ENCODE data around the gene SIRT1. TPM values are rescaled to one million over a fixed set of nuclear protein-coding genes. Genes with fewer than 3 reads are reported as not detected.
"Not testable (repeated sequence)": the region's sequence is repeated elsewhere in the genome, so short reads cannot be mapped to it uniquely, and the experiment has no call there.

Gene SIRT1
- total RNA-seq, 1 donor from 2014 or later: 25.4 TPM

- no peak for DNase-seq (ENCODE audit: low spot score)
Measured at GRCh38 chr10:67875340-67876238, 8.9 kb upstream of the SIRT1 start.

DNA sequence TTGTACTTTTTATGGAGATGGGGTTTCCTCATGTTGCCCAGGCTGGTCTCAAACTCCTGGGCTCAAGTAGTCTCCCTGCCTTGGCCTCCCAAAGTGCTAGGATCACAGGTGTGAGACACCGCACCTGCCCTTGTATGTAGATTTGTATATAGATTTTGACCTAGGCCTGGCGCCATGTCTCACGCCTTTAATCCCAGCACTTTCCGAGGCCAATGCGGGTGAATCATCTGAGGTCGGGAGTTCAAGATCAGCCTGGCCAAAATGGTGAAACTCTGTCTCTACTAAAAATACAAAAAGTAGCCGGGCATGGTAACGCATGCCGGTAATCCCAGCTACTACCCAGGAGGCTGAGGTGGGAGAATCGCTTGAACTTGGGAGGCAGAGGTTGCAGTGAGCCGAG, 7.0 kb upstream of the SIRT1 start:
- not testable (repeated sequence) for DNase-seq (ENCODE audit: low spot score)

DNA sequence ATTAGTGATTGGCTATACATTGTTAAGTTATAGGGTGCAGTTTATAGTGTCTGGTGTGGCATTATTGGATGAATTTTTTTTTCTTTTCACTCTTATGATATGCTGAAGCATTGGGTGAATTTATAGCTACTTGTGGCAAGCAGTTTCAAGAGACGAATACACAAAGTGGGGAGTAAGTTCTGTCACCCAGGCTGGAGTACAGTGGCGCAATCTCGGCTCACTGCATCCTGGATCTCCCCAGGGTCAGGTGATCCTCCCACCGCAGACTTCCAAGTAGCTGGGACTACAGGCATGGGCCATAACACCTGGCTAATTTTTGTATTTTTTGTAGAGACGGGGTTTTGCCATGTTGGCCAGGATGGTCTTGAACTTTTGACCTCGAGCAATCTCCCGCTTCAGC, 6.3 kb upstream of the SIRT1 start:
- no peak for DNase-seq (ENCODE audit: low spot score)

DNA sequence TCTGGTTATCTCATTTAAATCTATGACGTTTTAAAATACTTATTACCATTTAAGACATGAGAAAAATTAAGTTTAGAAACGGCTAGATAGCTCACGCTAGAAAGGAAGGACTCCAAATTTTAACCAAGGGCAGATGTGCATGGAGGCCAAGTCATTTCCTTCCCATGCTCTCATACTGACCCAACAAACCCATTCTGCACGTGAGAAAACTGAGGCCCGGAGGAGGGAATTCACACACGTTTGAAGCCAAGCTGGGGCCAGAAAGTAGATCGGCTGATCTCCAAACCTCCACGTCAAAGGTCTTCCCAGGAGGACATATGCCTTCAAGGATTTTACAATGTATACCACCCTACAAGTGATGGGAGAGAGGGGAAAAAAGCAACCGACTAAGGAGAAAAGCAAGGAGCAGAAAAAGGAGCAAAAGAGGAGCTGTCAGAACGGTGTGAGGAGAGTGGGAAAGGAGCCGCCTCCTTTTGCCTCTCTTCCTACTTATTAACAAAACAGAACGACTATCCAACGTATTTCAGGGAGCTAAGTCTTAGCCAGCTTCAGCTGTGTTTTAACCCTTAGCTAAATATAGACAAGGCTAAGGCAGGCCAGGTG, 645 bp upstream of the SIRT1 start:
- no peak for DNase-seq (ENCODE audit: low spot score)

DNA sequence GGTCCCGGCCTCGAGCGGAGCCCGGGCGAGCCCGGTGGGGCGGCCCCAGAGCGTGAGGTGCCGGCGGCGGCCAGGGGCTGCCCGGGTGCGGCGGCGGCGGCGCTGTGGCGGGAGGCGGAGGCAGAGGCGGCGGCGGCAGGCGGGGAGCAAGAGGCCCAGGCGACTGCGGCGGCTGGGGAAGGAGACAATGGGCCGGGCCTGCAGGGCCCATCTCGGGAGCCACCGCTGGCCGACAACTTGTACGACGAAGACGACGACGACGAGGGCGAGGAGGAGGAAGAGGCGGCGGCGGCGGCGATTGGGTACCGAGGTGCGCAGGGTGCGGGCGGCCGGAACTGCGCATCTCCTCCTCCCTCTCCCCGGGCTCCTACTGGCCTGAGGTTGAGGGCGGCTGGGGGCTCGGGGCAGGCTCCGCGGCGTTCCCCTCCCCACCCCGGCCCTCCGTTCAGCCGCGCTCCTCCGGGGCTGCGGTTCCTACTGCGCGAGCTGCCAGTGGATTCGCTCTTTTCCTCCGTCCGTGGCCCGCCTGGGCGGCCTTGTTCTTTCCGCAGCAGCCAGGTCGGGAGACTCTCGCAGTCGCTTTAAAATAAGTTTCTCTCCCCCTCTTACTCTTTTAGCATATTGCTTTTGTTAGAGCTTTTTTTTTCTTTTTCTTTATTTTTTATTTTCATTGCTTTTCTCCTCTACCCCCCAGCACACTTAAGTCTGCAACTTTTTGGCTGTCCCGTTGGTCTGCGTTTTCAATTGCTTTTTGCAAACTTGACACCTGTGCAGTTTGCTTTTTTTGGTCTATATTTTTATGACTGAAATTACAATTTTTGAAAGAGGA, 600 bp downstream of the SIRT1 start:
- DNase-seq (ENCODE audit: low spot score): peak; percentile 93

DNA sequence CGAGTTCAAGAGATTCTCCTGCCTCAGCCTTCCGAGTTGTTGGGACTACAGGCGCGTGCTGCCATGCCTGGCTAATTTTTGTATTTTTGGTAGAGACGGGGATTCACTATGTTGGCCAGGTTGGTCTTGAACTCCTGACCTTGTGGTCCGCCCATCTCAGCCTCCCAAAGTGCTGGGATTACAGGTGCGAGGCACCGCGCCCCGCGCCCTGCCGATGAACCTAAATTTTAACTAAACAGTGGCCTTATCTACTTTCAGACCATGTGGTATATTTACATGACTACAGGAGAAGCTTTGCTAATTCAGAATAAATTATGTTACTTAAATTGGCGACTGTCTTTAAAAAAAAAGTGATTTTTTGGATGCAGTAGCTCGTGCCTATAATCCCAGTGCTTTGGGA, 9.2 kb downstream of the SIRT1 start:
- no peak for DNase-seq (ENCODE audit: low spot score)

DNA sequence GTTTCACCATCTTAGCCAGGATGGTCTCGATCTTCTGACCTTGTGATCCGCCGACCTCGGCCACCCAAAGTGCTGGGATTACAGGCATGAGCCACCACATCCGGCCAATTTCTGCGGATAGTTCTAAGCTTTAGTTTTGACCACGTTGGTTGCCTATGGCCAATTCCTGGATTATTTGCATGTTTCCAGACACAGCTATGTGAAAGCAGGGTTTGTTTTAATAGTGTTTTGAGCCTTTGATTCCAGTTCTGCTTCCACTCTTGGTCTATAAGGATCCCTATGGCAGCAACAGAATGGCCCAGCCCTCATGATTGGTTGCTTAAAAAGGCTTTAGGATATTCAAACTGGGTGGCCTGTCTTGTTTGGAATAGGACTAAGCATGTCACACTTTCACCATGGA, 19.1 kb downstream of the SIRT1 start:
- no peak for DNase-seq (ENCODE audit: low spot score)

DNA sequence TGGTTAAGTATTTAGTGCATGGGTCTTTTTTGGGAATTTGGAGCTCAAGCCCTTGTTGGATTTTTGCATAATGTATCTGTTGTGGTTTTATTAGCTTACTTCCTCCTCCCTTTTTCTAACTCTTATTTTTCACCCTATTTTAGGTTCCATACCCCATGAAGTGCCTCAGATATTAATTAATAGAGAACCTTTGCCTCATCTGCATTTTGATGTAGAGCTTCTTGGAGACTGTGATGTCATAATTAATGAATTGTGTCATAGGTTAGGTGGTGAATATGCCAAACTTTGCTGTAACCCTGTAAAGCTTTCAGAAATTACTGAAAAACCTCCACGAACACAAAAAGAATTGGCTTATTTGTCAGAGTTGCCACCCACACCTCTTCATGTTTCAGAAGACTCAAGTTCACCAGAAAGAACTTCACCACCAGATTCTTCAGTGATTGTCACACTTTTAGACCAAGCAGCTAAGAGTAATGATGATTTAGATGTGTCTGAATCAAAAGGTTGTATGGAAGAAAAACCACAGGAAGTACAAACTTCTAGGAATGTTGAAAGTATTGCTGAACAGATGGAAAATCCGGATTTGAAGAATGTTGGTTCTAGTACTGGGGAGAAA, 28.0 kb downstream of the SIRT1 start:
- no peak for DNase-seq (ENCODE audit: low spot score)

DNA sequence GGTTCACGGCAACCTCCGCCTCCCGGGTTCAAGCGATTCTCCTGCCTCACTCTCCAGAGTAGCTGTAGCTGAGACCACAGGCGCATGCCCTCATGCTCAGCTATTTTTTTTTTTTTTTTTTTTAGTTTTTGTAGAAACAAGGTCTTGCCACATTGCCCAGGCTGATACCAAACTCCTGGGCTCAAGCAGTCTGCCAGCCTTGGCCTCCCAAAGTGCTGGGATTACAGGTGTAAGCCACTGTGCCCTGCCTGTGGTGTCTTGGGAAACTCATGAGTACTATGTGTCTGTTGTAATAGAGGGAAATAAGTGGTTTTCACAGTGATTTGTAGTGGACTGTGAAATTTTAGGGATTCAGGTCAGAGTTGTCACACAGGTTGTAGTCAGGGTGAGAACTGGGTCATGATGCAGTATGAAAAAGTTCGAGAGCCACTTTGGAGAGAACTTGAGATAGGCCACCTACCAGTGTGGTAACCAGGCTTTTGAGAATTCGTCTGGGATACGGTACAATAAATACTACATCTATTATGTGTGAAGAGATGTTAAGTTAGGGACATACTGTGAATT, 30.4 kb downstream of the SIRT1 start:
- DNase-seq (ENCODE audit: low spot score): no peak

GRCh38 chr10:67917169-67917568, 32.7 kb downstream of the SIRT1 start:
- no peak for DNase-seq (ENCODE audit: low spot score)

GRCh38 chr10:67917679-67918078, 33.2 kb downstream of the SIRT1 start:
- no peak for DNase-seq (ENCODE audit: low spot score)

- no peak for DNase-seq (ENCODE audit: low spot score)
Measured at GRCh38 chr10:67921065-67921464, 36.6 kb downstream of the SIRT1 start.

DNA sequence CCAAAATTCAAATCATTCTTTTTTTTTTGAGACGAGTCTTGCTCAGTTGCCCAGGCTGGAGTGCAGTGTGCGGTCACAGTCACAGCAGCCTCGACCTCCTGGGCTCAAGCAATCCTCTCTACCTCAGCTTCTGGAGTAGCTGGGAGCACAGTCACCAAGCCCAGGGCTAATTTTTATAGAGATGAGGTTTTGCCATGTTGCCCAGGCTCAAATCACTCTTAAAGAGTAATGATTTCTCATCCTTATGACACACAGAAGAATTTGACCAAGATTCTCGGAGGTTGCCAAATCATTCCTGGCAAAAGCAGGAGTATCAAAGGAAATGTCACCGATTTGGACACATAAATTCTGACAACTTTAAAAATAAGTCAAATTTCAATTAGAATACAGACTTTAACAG, 39.1 kb downstream of the SIRT1 start:
- DNase-seq (ENCODE audit: low spot score): no peak

GRCh38 chr10:67924136-67924535, 39.7 kb downstream of the SIRT1 start:
- DNase-seq (ENCODE audit: low spot score): no peak

DNA sequence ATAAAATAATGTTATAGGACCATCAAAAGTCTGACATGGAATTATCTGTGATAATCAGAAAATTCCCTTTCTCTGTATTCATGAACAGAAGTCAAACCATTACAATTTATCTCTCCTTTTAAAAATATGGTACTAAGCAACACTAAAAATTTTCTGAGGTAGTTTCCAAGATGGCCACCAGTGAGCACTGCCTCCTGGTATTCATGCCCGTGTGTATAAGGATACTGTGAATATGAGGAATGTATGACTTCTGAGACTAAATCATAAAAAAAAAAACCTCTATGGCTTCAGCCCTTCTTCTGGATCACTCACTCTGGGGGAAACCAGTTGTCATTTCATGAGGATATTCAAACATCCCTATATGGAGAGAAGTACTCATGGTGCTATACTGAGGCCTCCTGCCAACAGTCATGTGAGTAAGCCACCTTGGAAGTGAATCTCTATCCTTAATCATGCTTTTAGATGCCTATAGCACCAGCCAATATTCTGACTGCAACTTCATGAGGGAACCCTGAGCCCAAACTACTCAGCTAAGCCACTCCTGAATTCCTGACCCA, 41.1 kb downstream of the SIRT1 start:
- no peak for DNase-seq (ENCODE audit: low spot score)

DNA sequence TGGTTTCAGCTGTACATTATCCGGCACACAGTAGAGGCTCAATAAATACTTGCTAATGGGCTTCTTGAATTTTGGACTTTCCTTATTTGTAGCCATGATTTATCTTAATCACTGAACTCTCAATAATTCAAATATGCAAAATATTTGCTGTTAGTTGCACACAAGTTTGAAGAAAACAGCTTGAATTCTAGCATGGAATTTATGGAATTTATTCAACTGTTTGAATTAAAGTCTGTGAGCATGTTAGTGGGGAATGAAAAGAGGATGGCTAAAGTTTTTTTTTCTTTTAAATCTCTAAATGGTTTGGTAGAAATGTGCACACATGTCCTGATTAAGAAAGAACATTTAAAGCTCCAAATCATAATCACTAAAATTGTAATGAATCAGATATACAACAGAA, 42.5 kb downstream of the SIRT1 start:
- no peak for DNase-seq (ENCODE audit: low spot score)

GRCh38 chr10:67933199-67933598, 48.7 kb downstream of the SIRT1 start:
- no peak for DNase-seq (ENCODE audit: low spot score)

GRCh38 chr10:67934336-67934735, 49.9 kb downstream of the SIRT1 start:
- DNase-seq (ENCODE audit: low spot score): no peak

DNA sequence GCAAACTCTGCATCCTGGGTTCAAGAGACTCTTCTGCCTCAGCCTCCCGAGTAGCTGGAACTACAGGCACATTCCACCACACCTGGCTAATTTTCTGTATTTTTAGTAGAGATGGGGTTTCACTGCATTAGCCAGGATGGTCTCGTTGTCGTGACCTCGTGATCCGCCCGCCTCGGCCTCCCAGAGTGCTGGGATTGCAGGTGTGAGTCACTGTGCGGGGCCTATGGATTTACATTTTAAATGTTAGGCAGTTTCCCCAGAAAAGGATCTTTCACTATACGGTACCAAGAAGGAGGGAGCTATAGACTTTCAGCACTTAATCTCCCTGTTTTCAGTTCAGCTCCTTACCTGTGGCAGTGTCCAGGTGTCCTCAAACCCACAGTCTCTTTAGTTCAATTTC, 50.8 kb downstream of the SIRT1 start:
- DNase-seq (ENCODE audit: low spot score): no peak

DNA sequence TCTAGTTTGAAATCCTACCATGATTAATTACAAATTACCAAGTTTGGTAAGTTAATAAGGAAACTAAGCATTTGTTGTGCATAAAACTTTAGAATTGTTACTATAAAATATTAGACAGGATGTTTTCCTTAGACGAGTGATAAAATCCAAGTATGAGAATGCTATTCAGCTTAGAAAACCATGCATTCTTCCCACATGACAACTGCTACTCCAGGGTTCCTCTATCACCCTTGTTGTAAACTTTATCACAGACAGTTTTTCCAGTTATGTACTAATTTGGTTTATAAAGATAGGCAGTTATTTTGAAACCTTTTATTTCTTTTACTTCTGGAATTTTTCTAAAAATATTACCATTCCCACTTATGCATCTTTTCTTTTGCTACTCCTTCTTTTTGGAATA, 52.0 kb downstream of the SIRT1 start:
- no peak for DNase-seq (ENCODE audit: low spot score)

- no peak for DNase-seq (ENCODE audit: low spot score)
Measured at GRCh38 chr10:67943917-67944316, 59.5 kb downstream of the SIRT1 start.

Measured in mesenteric fat pad (tissue), 1 donor.